Measurements from ENCODE around the gene SPATA16. TPM values are rescaled to one million over a fixed set of nuclear protein-coding genes. Genes with fewer than 3 reads are reported as not detected.

The SPATA16 gene
- total and polyA plus RNA-seq, 5 donors, result not detected

DNA sequence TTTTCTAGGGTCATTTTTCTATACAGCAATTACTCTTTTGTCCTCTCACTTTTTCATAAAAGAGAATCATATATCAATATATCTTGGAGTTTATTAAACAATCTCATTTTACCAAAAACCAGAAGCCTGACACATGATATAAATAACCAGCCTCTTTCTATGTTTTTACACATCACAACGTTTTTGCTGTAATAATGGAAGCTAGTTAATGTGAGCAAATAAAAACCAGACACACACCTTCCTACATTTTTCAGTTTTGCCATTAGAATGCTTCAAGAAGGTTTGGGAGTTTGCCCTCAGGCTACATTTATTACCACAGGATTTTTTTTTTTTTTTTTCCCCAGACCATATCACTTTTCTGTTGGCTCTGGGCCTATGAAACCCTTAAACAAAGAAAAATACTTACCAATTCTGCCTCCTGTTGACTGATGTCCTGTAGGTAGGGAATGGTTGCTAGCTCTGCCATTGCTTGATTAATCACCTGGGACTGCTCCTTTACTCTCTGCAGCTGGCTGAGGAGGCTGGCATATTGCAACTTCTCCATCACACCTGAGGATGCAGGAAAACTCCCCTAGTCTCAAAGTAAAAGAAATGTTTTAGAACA lies 225.0 kb downstream of the SPATA16 start:
- ATAC-seq (no peak), DNase-seq (no peak)
- no peaks in the 10 kb centered on the region for H3K9me3 ChIP-seq (ENCODE audit: control insufficient read depth, low read length)
- intact Hi-C loops (cut with DNase I), result no loop called here
- H3K4me1 ChIP-seq (ENCODE audit: control insufficient read depth, insufficient read depth, low read length), result no peaks in the 10 kb centered on the region
- WGBS, result 68% methylated on average over 1 of the region's 1 CpG
- H3K4me3 ChIP-seq (ENCODE audit: low read length), result no peak overlapping the region
- no peak overlapping the region for H3K27ac ChIP-seq (ENCODE audit: low read length)
- no peaks in the 10 kb centered on the region for H3K27me3 ChIP-seq (ENCODE audit: control insufficient read depth, insufficient read depth)

DNA sequence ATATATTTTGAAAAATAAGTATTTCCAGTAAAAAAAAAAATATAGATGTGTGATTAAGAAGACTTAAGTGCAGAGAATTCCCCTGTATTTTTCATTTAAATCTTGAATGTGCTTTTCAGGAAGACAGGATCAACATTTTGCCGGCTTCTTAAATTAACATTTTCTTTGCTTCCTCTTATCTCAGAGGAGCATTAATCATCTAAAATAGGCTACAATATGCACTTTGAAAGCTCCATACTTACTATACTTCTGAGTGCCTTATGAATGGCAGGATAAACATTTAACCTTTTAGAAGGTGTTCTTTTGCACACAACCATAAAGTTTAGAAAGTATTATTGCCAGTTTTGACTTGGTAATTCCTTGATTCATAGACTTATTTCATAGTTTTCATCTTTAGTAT lies 226.2 kb downstream of the SPATA16 start:
- intact Hi-C loops (cut with DNase I), result no loop called here
- H3K4me1 ChIP-seq (ENCODE audit: control insufficient read depth, insufficient read depth, low read length), result no peaks in the 10 kb centered on the region
- H3K27ac ChIP-seq (ENCODE audit: low read length), result no peak overlapping the region
- H3K4me3 ChIP-seq (ENCODE audit: low read length), result no peak overlapping the region
- H3K27me3 ChIP-seq (ENCODE audit: control insufficient read depth, insufficient read depth), result no peaks in the 10 kb centered on the region
- 44% methylated on average over 1 of the region's 1 CpG for WGBS
- H3K9me3 ChIP-seq (ENCODE audit: control insufficient read depth, low read length), result no peaks in the 10 kb centered on the region
- no peak for ATAC-seq
- no peak for DNase-seq

DNA sequence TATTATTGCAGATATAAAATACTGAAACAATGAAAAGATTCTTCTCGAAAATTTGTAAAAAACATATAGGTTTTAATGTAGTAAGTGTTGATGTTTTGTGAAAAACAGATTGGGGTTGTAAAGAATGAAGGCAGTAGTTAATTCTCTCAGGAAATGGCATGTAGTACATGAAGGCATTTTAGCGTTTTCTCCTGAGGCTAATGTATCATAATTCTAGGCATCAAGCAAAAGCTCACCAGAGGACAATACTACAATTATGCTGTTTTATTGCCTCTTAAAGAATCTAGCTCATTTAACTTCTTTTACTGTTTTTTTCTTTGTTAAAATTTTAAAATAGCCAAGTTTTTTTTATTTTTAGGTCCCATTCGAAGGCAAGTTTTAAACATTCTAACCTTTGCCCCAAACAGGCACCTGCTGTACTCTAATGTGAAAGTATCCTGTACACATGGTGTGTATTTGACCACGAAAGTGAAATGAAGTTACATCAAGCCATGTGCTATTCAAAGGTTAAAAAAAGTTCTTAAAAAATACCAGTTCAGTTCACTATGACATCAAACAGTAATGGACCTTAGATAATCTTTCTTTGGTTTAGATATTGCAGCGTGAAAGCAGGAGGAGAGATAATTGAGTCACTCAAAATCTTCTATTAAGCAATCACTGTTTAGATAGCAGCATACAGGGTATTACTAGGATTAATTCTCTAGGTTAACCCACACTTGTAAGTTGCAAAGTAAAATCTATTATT lies 227.0 kb downstream of the SPATA16 start:
- Histone ChIP-seq H3K9me3 (ENCODE audit: control insufficient read depth, low read length) (no peaks in the 10 kb centered on the region), H3K4me3 (ENCODE audit: low read length) (no peak overlapping the region), H3K27me3 (ENCODE audit: control insufficient read depth, insufficient read depth) (no peaks in the 10 kb centered on the region), H3K4me1 (ENCODE audit: control insufficient read depth, insufficient read depth, low read length) (no peaks in the 10 kb centered on the region), H3K27ac (ENCODE audit: low read length) (no peak overlapping the region)
- 66% methylated on average over 5 of the region's 5 CpGs for WGBS
- DNase-seq (no peak), ATAC-seq (no peak)
- intact Hi-C loops (cut with DNase I), result no loop called here

DNA sequence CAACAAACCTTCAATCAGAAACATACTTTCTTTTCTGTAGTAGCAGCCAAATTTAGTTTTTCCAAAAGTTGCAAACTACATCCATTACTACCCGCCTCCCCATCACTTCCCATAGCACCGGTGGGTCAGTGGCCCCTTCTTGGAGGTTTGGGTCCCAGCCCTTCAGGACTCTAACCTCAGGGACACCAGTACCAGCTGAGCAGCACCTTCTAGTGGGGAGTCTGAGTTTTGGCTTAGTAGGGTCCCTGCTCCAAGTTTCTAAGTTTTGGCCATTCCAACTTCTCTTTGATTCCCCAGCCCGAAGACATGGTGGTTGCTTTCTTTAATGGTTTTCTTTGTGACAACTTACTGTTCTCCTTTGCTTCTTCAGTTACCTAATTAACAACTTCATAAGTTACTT lies 229.9 kb downstream of the SPATA16 start:
- no peaks in the 10 kb centered on the region for H3K9me3 ChIP-seq (ENCODE audit: control insufficient read depth, low read length)
- H3K4me1 ChIP-seq (ENCODE audit: control insufficient read depth, insufficient read depth, low read length), result no peaks in the 10 kb centered on the region
- DNase-seq, result peak in 1 of 3 donors; percentile 14
- intact Hi-C loops (cut with DNase I), result no loop called here
- no peak for ATAC-seq
- no peak overlapping the region for H3K4me3 ChIP-seq (ENCODE audit: low read length)
- no peak overlapping the region for H3K27ac ChIP-seq (ENCODE audit: low read length)
- H3K27me3 ChIP-seq (ENCODE audit: control insufficient read depth, insufficient read depth), result no peaks in the 10 kb centered on the region
- WGBS, result 96% methylated on average over 3 of the region's 3 CpGs

DNA sequence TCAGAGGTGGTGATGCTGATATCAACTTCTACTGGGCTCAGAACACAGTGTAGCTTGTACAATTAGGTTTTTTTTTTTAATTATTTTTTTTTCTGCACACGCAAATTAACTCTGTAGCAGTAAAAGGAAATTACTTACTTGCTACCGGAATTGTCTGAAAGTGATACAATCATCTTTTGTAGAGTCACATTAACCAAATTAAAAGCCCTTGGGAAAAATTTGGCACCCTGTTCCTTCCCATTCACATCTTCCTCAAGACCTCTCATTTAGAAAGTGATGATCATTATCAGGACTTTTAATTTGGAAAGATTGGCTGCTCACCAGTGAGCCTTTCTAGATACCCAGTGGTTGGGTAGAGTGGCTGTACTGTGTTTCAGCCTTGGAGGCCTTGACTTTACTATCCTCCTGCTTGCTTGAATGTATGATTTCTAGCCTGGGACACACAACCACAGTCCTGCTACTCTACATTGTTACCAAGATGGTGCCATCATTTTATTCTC lies 232.2 kb downstream of the SPATA16 start:
- Histone ChIP-seq H3K27ac (ENCODE audit: low read length) (no peak overlapping the region), H3K9me3 (ENCODE audit: control insufficient read depth, low read length) (no peaks in the 10 kb centered on the region), H3K4me1 (ENCODE audit: control insufficient read depth, insufficient read depth, low read length) (no peaks in the 10 kb centered on the region), H3K27me3 (ENCODE audit: control insufficient read depth, insufficient read depth) (no peaks in the 10 kb centered on the region), H3K4me3 (ENCODE audit: low read length) (no peak overlapping the region)
- WGBS, result 48% methylated on average over 2 of the region's 2 CpGs
- ATAC-seq (no peak), DNase-seq (no peak)
- intact Hi-C loops (cut with DNase I), result no loop called here

DNA sequence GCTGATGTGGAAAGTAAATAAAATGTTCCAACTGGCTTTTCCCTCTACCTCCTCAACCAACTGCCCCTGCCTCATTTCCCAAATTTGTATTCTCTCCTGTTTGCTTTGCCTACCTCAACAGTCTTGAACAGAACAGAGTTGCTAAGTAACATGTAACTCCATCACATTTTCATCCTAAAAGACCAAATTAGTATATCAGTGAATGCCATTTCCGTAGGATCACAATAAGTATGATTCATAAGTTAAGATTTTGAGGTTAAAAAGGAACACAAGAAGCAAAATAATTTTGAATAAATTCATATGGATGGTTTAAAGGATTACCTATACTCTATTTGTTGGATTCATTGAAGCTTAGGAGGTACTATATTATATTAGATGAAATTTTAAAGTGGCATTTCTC lies 235.6 kb downstream of the SPATA16 start:
- intact Hi-C loops (cut with DNase I), result no loop called here
- no peaks in the 10 kb centered on the region for H3K9me3 ChIP-seq (ENCODE audit: control insufficient read depth, low read length)
- 87% methylated on average over 1 of the region's 1 CpG for WGBS
- H3K27ac ChIP-seq (ENCODE audit: low read length), result no peak overlapping the region
- no peaks in the 10 kb centered on the region for H3K27me3 ChIP-seq (ENCODE audit: control insufficient read depth, insufficient read depth)
- no peaks in the 10 kb centered on the region for H3K4me1 ChIP-seq (ENCODE audit: control insufficient read depth, insufficient read depth, low read length)
- DNase-seq (no peak), ATAC-seq (no peak)
- no peak overlapping the region for H3K4me3 ChIP-seq (ENCODE audit: low read length)

DNA sequence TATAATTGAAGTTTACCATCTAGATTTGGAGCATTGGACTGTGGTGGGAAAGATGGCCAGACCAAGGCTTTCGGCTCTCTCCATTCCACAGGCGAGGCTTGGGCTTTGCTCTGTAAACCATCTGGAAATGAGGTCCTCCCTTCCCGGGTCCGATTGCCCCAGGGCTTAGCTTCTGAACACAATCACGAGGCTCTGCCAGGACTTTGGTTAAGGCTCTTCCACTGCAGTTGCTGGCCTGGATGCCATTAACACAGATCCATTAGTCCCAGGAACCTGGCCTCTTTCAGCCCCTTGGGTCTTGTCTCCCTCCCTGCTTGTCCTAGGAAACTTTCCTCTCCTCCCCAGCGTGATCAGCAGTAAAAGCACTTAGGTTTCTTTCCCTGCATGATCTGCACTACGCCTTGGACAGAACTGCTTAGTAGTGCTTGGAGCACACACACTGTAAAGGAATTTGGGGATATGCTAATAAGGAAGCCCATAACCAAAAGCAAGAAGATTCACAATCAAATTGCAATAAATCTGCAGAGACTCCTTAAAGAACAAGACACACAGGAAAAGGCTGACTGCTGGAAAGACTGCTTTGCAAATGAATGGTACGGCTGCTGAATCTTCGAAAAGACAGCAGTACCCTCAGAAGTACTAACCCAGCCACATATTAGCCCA lies 236.2 kb downstream of the SPATA16 start:
- Histone ChIP-seq H3K9me3 (ENCODE audit: control insufficient read depth, low read length) (no peaks in the 10 kb centered on the region), H3K27me3 (ENCODE audit: control insufficient read depth, insufficient read depth) (no peaks in the 10 kb centered on the region), H3K4me1 (ENCODE audit: control insufficient read depth, insufficient read depth, low read length) (no peaks in the 10 kb centered on the region), H3K4me3 (ENCODE audit: low read length) (no peak overlapping the region), H3K27ac (ENCODE audit: low read length) (no peak overlapping the region)
- intact Hi-C loops (cut with DNase I), result no loop called here
- DNase-seq (peak in 1 of 3 donors; percentile 34), ATAC-seq (no peak)
- WGBS, result 61% methylated on average over 9 of the region's 9 CpGs

DNA sequence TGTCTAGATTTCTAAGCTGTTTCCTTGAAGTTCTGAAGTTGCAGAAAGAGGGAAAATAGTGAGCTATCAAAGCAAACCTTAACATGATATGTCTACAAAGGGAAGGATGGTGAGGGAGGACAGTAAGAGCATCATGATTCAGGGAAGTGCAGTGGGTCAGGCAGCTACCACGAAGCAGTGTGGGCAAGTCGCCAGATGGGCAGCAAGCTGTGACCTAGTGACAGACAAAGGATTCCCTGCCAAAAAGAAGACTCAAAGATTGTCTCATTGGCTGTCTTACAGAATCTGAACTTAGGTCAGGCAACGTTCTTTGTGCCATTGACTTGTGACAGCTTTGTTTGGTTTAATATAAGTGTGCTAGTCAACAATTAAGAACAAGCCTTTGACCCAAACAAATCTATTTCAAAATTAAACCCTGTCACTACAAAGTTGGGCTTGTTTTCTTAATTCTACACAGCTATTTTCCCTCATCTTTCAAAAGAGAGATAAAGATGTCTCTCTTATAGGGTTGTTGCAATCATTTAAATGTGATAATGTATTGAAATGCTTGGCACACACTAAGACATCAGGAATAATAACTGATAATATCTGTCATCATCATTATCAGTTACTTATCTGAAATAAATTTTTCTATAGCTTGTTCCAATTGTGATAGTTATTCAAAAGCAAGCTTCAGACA lies 237.3 kb downstream of the SPATA16 start:
- peak in 1 of 3 donors; percentile 36 for DNase-seq
- no peak overlapping the region for H3K4me3 ChIP-seq (ENCODE audit: low read length)
- no peaks in the 10 kb centered on the region for H3K4me1 ChIP-seq (ENCODE audit: control insufficient read depth, insufficient read depth, low read length)
- no peak overlapping the region for H3K27ac ChIP-seq (ENCODE audit: low read length)
- 30% methylated on average over 3 of the region's 3 CpGs for WGBS
- no peaks in the 10 kb centered on the region for H3K27me3 ChIP-seq (ENCODE audit: control insufficient read depth, insufficient read depth)
- no peak for ATAC-seq
- no peaks in the 10 kb centered on the region for H3K9me3 ChIP-seq (ENCODE audit: control insufficient read depth, low read length)
- intact Hi-C loops (cut with DNase I), result no loop called here

DNA sequence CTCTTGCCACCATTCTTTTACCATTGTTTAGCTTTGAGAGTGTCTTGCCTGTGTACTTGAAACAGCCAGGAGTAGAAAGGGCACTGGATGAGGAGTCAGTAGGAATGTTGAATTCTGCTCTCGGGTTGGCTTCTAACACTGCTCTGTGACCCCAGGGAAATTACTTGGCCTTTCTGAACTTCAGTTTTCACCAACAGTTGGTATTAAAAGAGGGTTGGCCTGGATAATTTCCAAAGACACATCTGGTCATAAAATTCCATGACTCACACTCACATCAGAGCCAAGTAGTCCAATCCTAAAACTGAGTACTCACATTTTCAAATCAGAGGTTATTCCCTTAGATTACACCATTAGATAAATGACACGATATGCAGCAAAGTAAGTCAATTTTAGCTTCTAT lies 248.9 kb downstream of the SPATA16 start:
- peak in 1 of 2 donors; percentile 45 for ATAC-seq
- H3K27me3 ChIP-seq (ENCODE audit: control insufficient read depth, insufficient read depth), result no peaks in the 10 kb centered on the region
- H3K27ac ChIP-seq (ENCODE audit: low read length), result no peak overlapping the region
- 40% methylated on average over 2 of the region's 2 CpGs for WGBS
- intact Hi-C loops (cut with DNase I), result no loop called here
- H3K9me3 ChIP-seq (ENCODE audit: control insufficient read depth, low read length), result no peaks in the 10 kb centered on the region
- no peak for DNase-seq
- no peaks in the 10 kb centered on the region for H3K4me1 ChIP-seq (ENCODE audit: control insufficient read depth, insufficient read depth, low read length)
- no peak overlapping the region for H3K4me3 ChIP-seq (ENCODE audit: low read length)

DNA sequence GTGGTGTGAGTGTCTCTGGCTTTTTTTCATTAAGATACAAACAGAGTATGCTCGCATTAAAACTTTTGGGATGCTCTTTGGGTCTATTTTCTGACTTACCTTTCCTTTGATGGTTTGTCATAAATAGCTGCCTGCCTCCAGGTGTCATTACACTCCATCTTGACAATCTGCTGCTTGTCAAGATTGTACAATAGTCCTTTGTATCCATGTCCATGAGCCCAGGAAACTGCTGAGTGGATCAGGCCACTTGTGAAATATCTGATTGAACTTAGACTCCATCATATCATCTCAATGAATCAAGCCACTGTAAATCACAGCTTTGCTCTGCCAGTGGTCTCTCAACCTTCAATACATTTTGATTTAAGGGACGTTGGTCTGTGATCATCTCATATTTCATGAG lies 255.3 kb downstream of the SPATA16 start:
- no peak overlapping the region for H3K27ac ChIP-seq (ENCODE audit: low read length)
- 82% methylated on average over 2 of the region's 2 CpGs for WGBS
- no peak for DNase-seq
- intact Hi-C loops (cut with DNase I), result no loop called here
- ATAC-seq, result no peak
- H3K4me3 ChIP-seq (ENCODE audit: low read length), result no peak overlapping the region
- no peaks in the 10 kb centered on the region for H3K4me1 ChIP-seq (ENCODE audit: control insufficient read depth, insufficient read depth, low read length)
- H3K27me3 ChIP-seq (ENCODE audit: control insufficient read depth, insufficient read depth), result no peaks in the 10 kb centered on the region
- no peaks in the 10 kb centered on the region for H3K9me3 ChIP-seq (ENCODE audit: control insufficient read depth, low read length)

DNA sequence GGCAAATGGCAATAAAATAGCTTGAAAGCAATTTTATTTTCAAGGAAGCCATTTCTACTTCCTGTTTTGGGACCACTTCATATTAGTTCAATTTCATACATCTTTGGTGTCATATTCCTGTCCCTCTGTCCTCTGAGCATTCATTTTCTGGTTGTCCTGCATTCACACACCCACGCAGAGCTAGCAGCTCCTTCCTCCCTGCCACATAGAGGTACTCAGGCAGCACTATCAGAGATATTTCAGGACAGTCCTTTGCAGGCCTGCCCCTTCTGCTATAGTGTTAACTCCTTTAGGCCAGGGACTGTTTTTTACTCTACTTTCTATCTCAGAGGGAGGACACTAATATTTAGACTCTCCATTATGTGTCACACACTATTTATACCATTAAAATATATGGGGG lies 258.5 kb downstream of the SPATA16 start:
- no peaks in the 10 kb centered on the region for H3K27me3 ChIP-seq (ENCODE audit: control insufficient read depth, insufficient read depth)
- DNase-seq (no peak), ATAC-seq (peak in 1 of 2 donors; percentile 42)
- no peaks in the 10 kb centered on the region for H3K4me1 ChIP-seq (ENCODE audit: control insufficient read depth, insufficient read depth, low read length)
- H3K4me3 ChIP-seq (ENCODE audit: low read length), result no peak overlapping the region
- intact Hi-C loops (cut with DNase I), result no loop called here
- H3K27ac ChIP-seq (ENCODE audit: low read length), result no peak overlapping the region
- whole genome bisulfite sequencing, result 41% methylated on average over 1 of the region's 1 CpG
- H3K9me3 ChIP-seq (ENCODE audit: control insufficient read depth, low read length), result no peaks in the 10 kb centered on the region

Measured in right cardiac atrium (tissue), 5 donors.